ENCODE results near the gene LYPD5. TPM values are rescaled to one million over a fixed set of nuclear protein-coding genes. Genes with fewer than 3 reads are reported as not detected.

LYPD5 gene
- total RNA-seq (2013): 0.87 TPM
- polyA plus RNA-seq (under 1 TPM; 0.19 to 0.39 (median 0.24) TPM), polyA minus RNA-seq (0.28 and 1.6 TPM in 2 replicates), total RNA-seq (0.08 to 2.0 (median 0.35) reads per million in 11 experiments)

GRCh38 chr19:43802216-43802951, at the start of gene LYPD5:
Gene LYPD5 (minus strand): TSS chr19:43802447. CDS start chr19:43802380, 67 bp downstream.
- H3K27me3 Mint-ChIP-seq (ENCODE audit: low read depth in 3 of 3): peaks cover 10 to 35% (median 20%) of the 10 kb centered on the region in 3 donors
- intact Hi-C loops (cut with micrococcal nuclease): loop anchor here in 1 of 2 donors (5.0 to 10.0 kb wide), 2 partner anchors 65 to 348 kb away; no protein-coding TSS in a partner anchor
- no peaks in the 10 kb centered on the region for H4K20me1 ChIP-seq (ENCODE audit: insufficient read depth, low read length)
- no peaks in the 10 kb centered on the region for H3K9me3 ChIP-seq (replicated peaks in 1 of 2; ENCODE audit: control insufficient read depth in 1 of 2, insufficient read depth in 1 of 2, low read length in 2 of 2)
- DNase-seq: no peak
- TF ChIP-seq CTCF (IDR thresholded peaks at IDR 0.05): no peak
- no peaks in the 10 kb centered on the region for H3K79me2 ChIP-seq (ENCODE audit: insufficient read depth, low read length)
- H3K27me3 ChIP-seq (ENCODE audit: control insufficient read depth in 2 of 2, insufficient read depth in 2 of 2, low read length in 2 of 2): no peaks in the 10 kb centered on the region
- peaks cover 15% of the 10 kb centered on the region for H3K4me1 Mint-ChIP-seq
- 91% methylated on average over 6 of the region's 12 CpGs for WGBS (ENCODE audit: insufficient coverage)
- peaks cover 11% of the 10 kb centered on the region in 2 donors for H3K4me1 ChIP-seq (ENCODE audit: control insufficient read depth in 1 of 2, insufficient read depth in 2 of 2, low read length in 2 of 2)
- no peak within 1 kb of the TSS for H3K4me2 ChIP-seq (replicated peaks; ENCODE audit: extremely low read depth, low read length, poor library complexity, severe bottlenecking)
- no peaks in the 10 kb centered on the region for H3K36me3 Mint-ChIP-seq
- H3K9ac ChIP-seq (ENCODE audit: insufficient read depth, low read length, poor library complexity, severe bottlenecking): no peak within 1 kb of the TSS
- no peak within 1 kb of the TSS for H3K27ac ChIP-seq (ENCODE audit: low read depth in 1 of 2, low read length in 2 of 2)
- H3K4me3 ChIP-seq (replicated peaks in 1 of 3; ENCODE audit: low read depth in 2 of 3, low read length in 3 of 3): no peak within 1 kb of the TSS
- no peak within 1 kb of the TSS for H2AFZ ChIP-seq (ENCODE audit: insufficient read depth, low read depth, low read length, poor library complexity, severe bottlenecking)
- no peak within 1 kb of the TSS for H3K4me3 Mint-ChIP-seq
- peaks cover 0 to 4% (median 0%) of the 10 kb centered on the region in 7 donors for H3K9me3 Mint-ChIP-seq
- peak within 1 kb of the TSS in 1 of 7 donors; percentile 51 for H3K27ac Mint-ChIP-seq
- H3K36me3 ChIP-seq (replicated peaks in 1 of 2; ENCODE audit: control insufficient read depth in 1 of 2, insufficient read depth in 2 of 2, low read length in 2 of 2): no peaks in the 10 kb centered on the region

GRCh38 chr19:43848821-43849220, 46.6 kb upstream of the LYPD5 start:
- TF ChIP-seq CTCF (IDR thresholded peaks at IDR 0.05): no peak
- H3K36me3 Mint-ChIP-seq: peaks cover 23 to 29% of the 10 kb centered on the region in 2 donors

More at GRCh38 chr19:43848821-43849220, 46.6 kb upstream of the LYPD5 start:
- Histone ChIP-seq H3K9ac (ENCODE audit: insufficient read depth, low read length, poor library complexity, severe bottlenecking) (no peak overlapping the region), H3K27me3 (ENCODE audit: control insufficient read depth in 2 of 2, insufficient read depth in 2 of 2, low read length in 2 of 2) (no peaks in the 10 kb centered on the region), H2AFZ (ENCODE audit: insufficient read depth, low read depth, low read length, poor library complexity, severe bottlenecking) (no peak overlapping the region), H3K9me3 (replicated peaks in 1 of 2; ENCODE audit: control insufficient read depth in 1 of 2, insufficient read depth in 1 of 2, low read length in 2 of 2) (peaks cover 30 to 97% of the 10 kb centered on the region in 2 donors), H3K4me2 (replicated peaks; ENCODE audit: extremely low read depth, low read length, poor library complexity, severe bottlenecking) (no peak overlapping the region), H3K36me3 (replicated peaks in 1 of 2; ENCODE audit: control insufficient read depth in 1 of 2, insufficient read depth in 2 of 2, low read length in 2 of 2) (peaks cover 0 to 41% of the 10 kb centered on the region in 2 donors), H3K79me2 (ENCODE audit: insufficient read depth, low read length) (no peaks in the 10 kb centered on the region), H3K4me1 (ENCODE audit: control insufficient read depth in 1 of 2, insufficient read depth in 2 of 2, low read length in 2 of 2) (no peaks in the 10 kb centered on the region), H4K20me1 (ENCODE audit: insufficient read depth, low read length) (no peaks in the 10 kb centered on the region), H3K4me3 (replicated peaks in 1 of 3; ENCODE audit: low read depth in 2 of 3, low read length in 3 of 3) (peak overlapping the region in 1 of 3 experiments; percentile 47), H3K27ac (ENCODE audit: low read depth in 1 of 2, low read length in 2 of 2) (no peak overlapping the region)
- Mint-ChIP-seq H3K4me3 (no peak overlapping the region), H3K27me3 (ENCODE audit: low read depth in 3 of 3) (no peaks in the 10 kb centered on the region), H3K9me3 (peaks cover 32 to 84% (median 76%) of the 10 kb centered on the region in 7 donors), H3K27ac (no peak overlapping the region), H3K4me1 (no peaks in the 10 kb centered on the region)
- no peak for DNase-seq
- intact Hi-C loops (cut with micrococcal nuclease): no loop called here

All from CD14-positive monocyte (primary cell).